ENCODE results near the gene RELN. TPM values are rescaled to one million over a fixed set of nuclear protein-coding genes. Genes with fewer than 3 reads are reported as not detected.
A peak's percentile ranks its signal among the peaks of the same experiment; 100 is the strongest.

Gene RELN
- total and polyA plus RNA-seq, 4 donors = 31.9 to 131 (median 69.7) TPM

GRCh38 chr7:104018425-104018824 is 29.0 kb upstream of the RELN start:
- no peaks in the 10 kb centered on the region for H3K9me3 ChIP-seq (ENCODE audit: control insufficient read depth, insufficient read depth, low read length)
- H3K4me3 ChIP-seq (ENCODE audit: low read depth, low read length) = no peak overlapping the region
- H3K27ac ChIP-seq (ENCODE audit: low read depth, low read length) = no peak overlapping the region
- no peaks in the 10 kb centered on the region for H3K4me1 ChIP-seq (ENCODE audit: control insufficient read depth, insufficient read depth, low read length)
- no peak for DNase-seq (ENCODE audit: low read depth in 4 of 6, low spot score in 6 of 6)
- H3K27me3 ChIP-seq (ENCODE audit: control insufficient read depth, insufficient read depth, low read length) = no peaks in the 10 kb centered on the region
- no CpG with 5 or more reads among the region's 1 CpG for WGBS (ENCODE audit: insufficient coverage)
- H3K36me3 ChIP-seq (ENCODE audit: control insufficient read depth, insufficient read depth, low read length) = no peaks in the 10 kb centered on the region

DNA sequence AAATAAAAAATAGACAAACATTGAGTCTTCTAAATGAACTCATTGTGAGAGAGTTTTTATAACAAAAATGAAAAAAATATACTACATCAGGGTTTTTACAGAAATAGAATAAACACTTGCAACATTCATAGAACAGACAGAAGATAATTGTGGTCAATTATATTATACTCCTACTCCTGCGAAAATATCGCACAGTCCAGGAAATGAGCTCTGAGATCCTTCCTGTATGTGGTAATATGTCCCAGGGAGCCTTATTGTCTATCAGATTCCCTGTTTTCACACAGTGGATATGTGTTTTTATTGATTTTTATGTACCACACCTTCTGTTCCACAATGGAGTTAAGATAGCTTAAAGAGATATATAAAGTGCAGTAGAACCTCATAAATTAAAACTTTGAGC is 27.5 kb upstream of the RELN start:
- DNase-seq (ENCODE audit: low read depth in 4 of 6, low spot score in 6 of 6) = no peak
- Histone ChIP-seq H3K36me3 (ENCODE audit: control insufficient read depth, insufficient read depth, low read length) (no peaks in the 10 kb centered on the region), H3K27ac (ENCODE audit: low read depth, low read length) (no peak overlapping the region), H3K4me1 (ENCODE audit: control insufficient read depth, insufficient read depth, low read length) (no peaks in the 10 kb centered on the region), H3K4me3 (ENCODE audit: low read depth, low read length) (no peak overlapping the region), H3K9me3 (ENCODE audit: control insufficient read depth, insufficient read depth, low read length) (no peaks in the 10 kb centered on the region), H3K27me3 (ENCODE audit: control insufficient read depth, insufficient read depth, low read length) (no peaks in the 10 kb centered on the region)
- WGBS (ENCODE audit: insufficient coverage) = no CpG with 5 or more reads among the region's 2 CpGs

DNA sequence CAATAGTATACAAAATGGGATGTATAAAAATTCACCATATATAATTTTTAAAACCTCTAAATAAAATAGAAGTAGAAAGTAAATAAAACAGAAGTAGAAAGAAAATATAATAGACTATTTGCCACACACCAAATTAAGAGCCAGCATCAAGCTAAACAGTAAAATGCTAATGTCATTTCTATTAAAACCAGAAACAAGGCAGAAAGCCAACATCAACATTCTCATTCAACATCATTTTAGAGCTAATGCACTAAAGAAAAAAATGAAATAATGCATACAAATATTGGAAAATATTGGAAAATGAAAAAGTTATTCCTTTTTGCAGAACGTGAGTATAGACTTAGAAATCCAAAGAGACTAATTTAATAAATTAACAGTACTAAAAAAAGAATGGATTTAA is 23.4 kb upstream of the RELN start:
- Histone ChIP-seq H3K27me3 (ENCODE audit: control insufficient read depth, insufficient read depth, low read length) (no peaks in the 10 kb centered on the region), H3K27ac (ENCODE audit: low read depth, low read length) (no peak overlapping the region), H3K36me3 (ENCODE audit: control insufficient read depth, insufficient read depth, low read length) (no peaks in the 10 kb centered on the region), H3K4me1 (ENCODE audit: control insufficient read depth, insufficient read depth, low read length) (no peaks in the 10 kb centered on the region), H3K9me3 (ENCODE audit: control insufficient read depth, insufficient read depth, low read length) (no peaks in the 10 kb centered on the region), H3K4me3 (ENCODE audit: low read depth, low read length) (no peak overlapping the region)
- WGBS (ENCODE audit: insufficient coverage) = no CpG with 5 or more reads among the region's 1 CpG
- no peak for DNase-seq (ENCODE audit: low read depth in 4 of 6, low spot score in 6 of 6)

DNA sequence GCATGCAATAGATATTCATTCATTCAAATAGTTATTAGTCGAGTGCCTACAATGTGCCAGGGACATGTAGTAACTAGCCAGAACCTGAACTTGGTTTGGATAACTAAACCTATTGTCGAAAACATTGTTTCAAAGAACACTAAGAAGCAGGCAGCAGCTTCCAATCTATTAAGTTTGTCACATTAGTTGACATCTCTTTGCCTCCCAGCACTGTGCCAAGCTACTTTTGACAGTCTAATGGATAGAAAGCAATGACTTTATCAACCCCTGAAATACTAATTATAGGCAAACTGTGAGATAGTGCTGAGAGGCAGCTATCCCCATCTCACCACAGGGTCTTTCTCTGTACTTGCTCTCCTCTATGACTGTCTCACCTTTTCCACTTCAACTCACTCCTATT is 22.4 kb upstream of the RELN start:
- no peak overlapping the region for H3K27ac ChIP-seq (ENCODE audit: low read depth, low read length)
- H3K9me3 ChIP-seq (ENCODE audit: control insufficient read depth, insufficient read depth, low read length) = no peaks in the 10 kb centered on the region
- no peaks in the 10 kb centered on the region for H3K27me3 ChIP-seq (ENCODE audit: control insufficient read depth, insufficient read depth, low read length)
- DNase-seq (ENCODE audit: low read depth in 4 of 6, low spot score in 6 of 6) = no peak
- WGBS (ENCODE audit: insufficient coverage) = 92% methylated on average over 2 of the region's 2 CpGs
- H3K4me1 ChIP-seq (ENCODE audit: control insufficient read depth, insufficient read depth, low read length) = no peaks in the 10 kb centered on the region
- H3K36me3 ChIP-seq (ENCODE audit: control insufficient read depth, insufficient read depth, low read length) = no peaks in the 10 kb centered on the region
- H3K4me3 ChIP-seq (ENCODE audit: low read depth, low read length) = no peak overlapping the region

DNA sequence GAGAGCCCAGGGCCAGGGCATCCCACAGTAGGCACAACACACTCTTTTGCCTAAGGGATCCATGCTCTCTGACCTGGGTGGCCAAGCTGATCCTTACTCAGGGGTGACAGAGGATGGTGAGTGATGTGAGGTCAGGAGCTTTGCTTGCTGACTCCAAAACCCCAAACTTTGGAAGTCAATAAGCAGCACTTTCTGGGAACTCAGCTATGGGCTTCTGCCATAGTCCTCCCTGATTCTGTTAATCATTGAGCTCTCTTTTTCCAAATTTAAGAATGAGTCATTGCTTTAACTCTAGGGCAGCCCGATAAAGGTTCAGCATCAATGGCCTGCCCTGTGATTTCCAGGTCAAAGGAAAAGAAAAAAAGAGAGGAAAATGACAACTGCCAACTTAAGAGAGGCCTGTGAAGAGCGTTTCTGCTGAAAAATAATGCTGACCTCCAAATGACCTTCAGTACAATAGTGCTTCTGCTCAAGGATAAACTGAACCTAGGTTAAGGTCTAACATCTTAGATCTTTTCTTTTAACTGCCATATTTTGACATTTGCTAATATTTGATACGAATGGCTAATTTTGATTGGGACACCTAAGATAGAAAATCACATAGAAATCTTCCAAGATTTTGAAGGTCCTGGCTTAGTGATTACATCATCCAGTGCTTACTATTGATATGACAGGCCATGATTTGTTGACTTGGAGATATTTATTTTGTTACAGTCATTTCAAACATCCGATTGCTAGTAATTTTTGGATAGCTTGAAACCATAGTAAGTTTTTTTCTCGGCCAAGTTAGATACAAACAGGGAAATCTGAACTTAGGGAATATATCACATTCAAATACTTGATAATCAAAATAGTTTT is 20.8 kb upstream of the RELN start:
- whole genome bisulfite sequencing (ENCODE audit: insufficient coverage) = 33% methylated on average over 2 of the region's 5 CpGs
- H3K27ac ChIP-seq (ENCODE audit: low read depth, low read length) = no peak overlapping the region
- H3K27me3 ChIP-seq (ENCODE audit: control insufficient read depth, insufficient read depth, low read length) = no peaks in the 10 kb centered on the region
- DNase-seq (ENCODE audit: low read depth in 4 of 6, low spot score in 6 of 6) = no peak
- no peaks in the 10 kb centered on the region for H3K4me1 ChIP-seq (ENCODE audit: control insufficient read depth, insufficient read depth, low read length)
- H3K36me3 ChIP-seq (ENCODE audit: control insufficient read depth, insufficient read depth, low read length) = no peaks in the 10 kb centered on the region
- H3K4me3 ChIP-seq (ENCODE audit: low read depth, low read length) = no peak overlapping the region
- no peaks in the 10 kb centered on the region for H3K9me3 ChIP-seq (ENCODE audit: control insufficient read depth, insufficient read depth, low read length)

DNA sequence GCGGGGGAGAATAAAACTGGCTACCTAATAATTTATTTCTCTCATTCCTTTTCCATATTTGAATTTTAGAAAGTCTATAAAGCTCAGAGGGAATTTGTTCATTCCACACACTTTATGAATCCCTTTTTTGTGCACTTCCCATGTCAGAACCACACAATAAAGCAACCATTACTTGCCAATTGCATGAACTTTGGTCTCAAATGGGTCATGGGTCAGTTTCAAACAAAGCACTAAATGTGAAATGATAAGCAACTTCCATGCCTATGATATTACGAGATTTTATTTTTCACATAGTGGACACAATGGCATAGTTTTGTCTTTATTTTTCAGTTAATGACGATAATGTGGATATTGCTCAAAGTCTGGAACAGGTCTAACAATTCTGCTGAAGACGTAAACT is 18.6 kb upstream of the RELN start:
- Histone ChIP-seq H3K4me1 (ENCODE audit: control insufficient read depth, insufficient read depth, low read length) (no peaks in the 10 kb centered on the region), H3K27ac (ENCODE audit: low read depth, low read length) (peak overlapping the region; percentile 78), H3K27me3 (ENCODE audit: control insufficient read depth, insufficient read depth, low read length) (no peaks in the 10 kb centered on the region), H3K36me3 (ENCODE audit: control insufficient read depth, insufficient read depth, low read length) (no peaks in the 10 kb centered on the region), H3K4me3 (ENCODE audit: low read depth, low read length) (no peak overlapping the region), H3K9me3 (ENCODE audit: control insufficient read depth, insufficient read depth, low read length) (no peaks in the 10 kb centered on the region)
- WGBS (ENCODE audit: insufficient coverage) = no CpG with 5 or more reads among the region's 4 CpGs
- peak in 1 of 6 donors; percentile 38 for DNase-seq (ENCODE audit: low read depth in 4 of 6, low spot score in 6 of 6)

- H3K4me3 ChIP-seq (ENCODE audit: low read depth, low read length) = no peak overlapping the region
- H3K4me1 ChIP-seq (ENCODE audit: control insufficient read depth, insufficient read depth, low read length) = no peaks in the 10 kb centered on the region
- peak overlapping the region; percentile 78 for H3K27ac ChIP-seq (ENCODE audit: low read depth, low read length)
- no peaks in the 10 kb centered on the region for H3K27me3 ChIP-seq (ENCODE audit: control insufficient read depth, insufficient read depth, low read length)
- H3K9me3 ChIP-seq (ENCODE audit: control insufficient read depth, insufficient read depth, low read length) = no peaks in the 10 kb centered on the region
- WGBS (ENCODE audit: insufficient coverage) = no CpG with 5 or more reads among the region's 3 CpGs
- DNase-seq (ENCODE audit: low read depth in 4 of 6, low spot score in 6 of 6) = no peak
- H3K36me3 ChIP-seq (ENCODE audit: control insufficient read depth, insufficient read depth, low read length) = no peaks in the 10 kb centered on the region
Measured at GRCh38 chr7:104007614-104008013, 18.2 kb upstream of the RELN start.

DNA sequence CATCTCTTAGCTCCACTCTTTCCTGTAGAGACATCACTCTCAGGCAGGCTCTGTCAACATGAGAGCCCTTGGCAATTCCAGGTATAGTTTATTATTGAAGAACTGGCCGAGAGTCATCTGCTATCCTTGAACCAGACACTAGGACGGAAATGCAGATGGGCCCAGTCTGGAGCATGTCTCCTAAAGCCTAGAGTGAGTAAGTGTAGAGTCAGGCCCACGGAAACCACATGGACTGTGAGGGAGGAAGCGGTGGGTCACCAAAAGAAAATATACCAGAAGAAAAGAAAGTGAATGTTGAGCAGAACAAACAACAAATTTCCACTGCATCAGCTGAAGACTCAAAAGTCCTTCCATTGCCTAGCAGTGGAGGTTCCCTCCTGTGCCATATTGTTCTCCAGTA is 15.7 kb upstream of the RELN start:
- H3K36me3 ChIP-seq (ENCODE audit: control insufficient read depth, insufficient read depth, low read length) = no peaks in the 10 kb centered on the region
- H3K4me3 ChIP-seq (ENCODE audit: low read depth, low read length) = no peak overlapping the region
- no peak overlapping the region for H3K27ac ChIP-seq (ENCODE audit: low read depth, low read length)
- no peaks in the 10 kb centered on the region for H3K27me3 ChIP-seq (ENCODE audit: control insufficient read depth, insufficient read depth, low read length)
- 89% methylated on average over 3 of the region's 4 CpGs for WGBS (ENCODE audit: insufficient coverage)
- DNase-seq (ENCODE audit: low read depth in 4 of 6, low spot score in 6 of 6) = no peak
- no peaks in the 10 kb centered on the region for H3K4me1 ChIP-seq (ENCODE audit: control insufficient read depth, insufficient read depth, low read length)
- H3K9me3 ChIP-seq (ENCODE audit: control insufficient read depth, insufficient read depth, low read length) = no peaks in the 10 kb centered on the region

GRCh38 chr7:103996639-103997038 is 7.2 kb upstream of the RELN start:
- no peak for DNase-seq (ENCODE audit: low read depth in 4 of 6, low spot score in 6 of 6)
- no peaks in the 10 kb centered on the region for H3K4me1 ChIP-seq (ENCODE audit: control insufficient read depth, insufficient read depth, low read length)
- H3K27ac ChIP-seq (ENCODE audit: low read depth, low read length) = no peak overlapping the region
- H3K27me3 ChIP-seq (ENCODE audit: control insufficient read depth, insufficient read depth, low read length) = peaks cover under 1% of the 10 kb centered on the region
- H3K4me3 ChIP-seq (ENCODE audit: low read depth, low read length) = no peak overlapping the region
- no peaks in the 10 kb centered on the region for H3K36me3 ChIP-seq (ENCODE audit: control insufficient read depth, insufficient read depth, low read length)
- H3K9me3 ChIP-seq (ENCODE audit: control insufficient read depth, insufficient read depth, low read length) = no peaks in the 10 kb centered on the region
- no CpG with 5 or more reads among the region's 2 CpGs for WGBS (ENCODE audit: insufficient coverage)

GRCh38 chr7:103996017-103996551 is 6.6 kb upstream of the RELN start:
- 100% methylated on average over 1 of the region's 4 CpGs for WGBS (ENCODE audit: insufficient coverage)

More at GRCh38 chr7:103996017-103996551, 6.6 kb upstream of the RELN start:
- no peak overlapping the region for H3K4me3 ChIP-seq (ENCODE audit: low read depth, low read length)
- no peaks in the 10 kb centered on the region for H3K9me3 ChIP-seq (ENCODE audit: control insufficient read depth, insufficient read depth, low read length)
- peaks cover 4% of the 10 kb centered on the region for H3K27me3 ChIP-seq (ENCODE audit: control insufficient read depth, insufficient read depth, low read length)
- no peak for DNase-seq (ENCODE audit: low read depth in 4 of 6, low spot score in 6 of 6)
- no peak overlapping the region for H3K27ac ChIP-seq (ENCODE audit: low read depth, low read length)
- H3K36me3 ChIP-seq (ENCODE audit: control insufficient read depth, insufficient read depth, low read length) = no peaks in the 10 kb centered on the region
- H3K4me1 ChIP-seq (ENCODE audit: control insufficient read depth, insufficient read depth, low read length) = peaks cover 2% of the 10 kb centered on the region
